OCI-LY3 (cell line): ENCODE data around the gene SP1.

ENCODE experiments used
- H2AFZ ChIP-seq: fragments of 200-600, 300-600 bp; shearing (Covaris generic); 2 replicates; pipeline ENCODE4 v1.6.0; 2014; ENCODE audit warnings: antibody characterized with exemption, low read depth, low read length
- H3K27ac ChIP-seq: fragments of 200-600, 300-600 bp; sonication (generic); 2 replicates; pipeline ENCODE4 v1.5.1; 2014; ENCODE audit warnings: mild to moderate bottlenecking, low read length, moderate library complexity, mixed read lengths
- H3K27me3 ChIP-seq: fragments of 200-600, 300-600 bp; sonication (generic); 2 replicates; pipeline ENCODE4 v1.6.1; 2014; ENCODE audit warnings: low read depth, low read length, mixed read lengths
- H3K36me3 ChIP-seq: fragments of 200-600, 300-600 bp; sonication (generic); replicated peaks from 2 replicates; pipeline ENCODE3; 2014; ENCODE audit warnings: low read depth, low read length, mixed read lengths
- H3K4me1 ChIP-seq: fragments of 300-600, 200-600 bp; sonication (generic); 2 replicates; pipeline ENCODE4 v1.6.1; 2014; ENCODE audit warnings: low read length, mixed read lengths
- H3K4me2 ChIP-seq: fragments of 200-600, 300-600 bp; sonication (generic); 2 replicates; pipeline ENCODE4 v1.6.1; 2014; ENCODE audit warnings: low read length, mixed read lengths
- H3K4me3 ChIP-seq: fragments of 300-600, 200-600 bp; sonication (generic); 2 replicates; pipeline ENCODE4 v1.5.1; 2014; ENCODE audit warnings: antibody characterized with exemption, mild to moderate bottlenecking, low read length, moderate library complexity
- H3K79me2 ChIP-seq: fragments of 300-600, 200-600 bp; shearing (Covaris generic); 2 replicates; pipeline ENCODE4 v1.6.1; 2014; ENCODE audit warnings: mild to moderate bottlenecking, low read length, mixed read lengths
- H3K9ac ChIP-seq: fragments of 300-600, 200-600 bp; shearing (Covaris generic); 2 replicates; pipeline ENCODE4 v1.6.0; 2014; ENCODE audit warnings: mild to moderate bottlenecking, low read length, moderate library complexity
- H3K9me3 ChIP-seq: fragments of 200-600, 300-600 bp; shearing (Covaris generic); 2 replicates; pipeline ENCODE4 v1.6.1; 2014; ENCODE audit warnings: low read length, mixed read lengths; ENCODE audit not compliant: insufficient read depth
- H4K20me1 ChIP-seq: fragments of 200-600, 300-600 bp; sonication (generic); 2 replicates; pipeline ENCODE4 v1.6.1; 2016; ENCODE audit warnings: low read length, mixed read lengths; ENCODE audit not compliant: insufficient read depth
- CTCF ChIP-seq: fragments of 200-600, 300-600 bp; sonication (generic); IDR thresholded peaks from 2 replicates; pipeline ENCODE4 v1.5.1; 2014; ENCODE audit warnings: antibody characterized with exemption, low read length, low read depth
- EZH2phosphoT487 ChIP-seq: fragments of 200-600 bp; shearing (Covaris generic); IDR thresholded peaks from 2 replicates; pipeline ENCODE4 v1.6.1; 2018; ENCODE audit warnings: antibody characterized with exemption, mixed run types, low read depth

The SP1 gene

DNA sequence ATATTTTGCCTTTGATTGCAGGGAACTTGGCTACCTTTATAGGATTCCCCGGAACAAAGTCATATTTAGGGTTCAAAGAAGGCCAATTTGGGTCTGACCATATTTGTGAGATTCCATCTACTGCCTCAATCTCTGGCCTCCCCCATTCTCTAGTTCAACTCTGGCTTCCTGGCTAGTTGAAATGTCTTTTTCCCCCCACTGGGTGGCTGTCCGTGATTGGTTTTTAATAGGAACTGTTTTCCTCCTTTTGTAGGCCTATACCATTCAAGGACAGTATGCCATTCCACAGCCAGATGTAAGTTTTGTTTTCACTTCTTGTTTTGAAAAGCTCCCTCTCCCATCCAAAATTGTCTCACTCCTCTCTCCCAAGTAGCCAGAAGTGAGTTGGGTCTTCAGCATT lies 85.7 kb downstream of the SP1 start:
- Histone ChIP-seq H3K27ac (no peak overlapping the region), H3K4me3 (no peak overlapping the region), H3K27me3 (no peaks in the 10 kb centered on the region), H2AFZ (no peak overlapping the region), H3K79me2 (peaks cover 70% of the 10 kb centered on the region), H3K4me2 (no peak overlapping the region), H3K4me1 (no peaks in the 10 kb centered on the region), H3K36me3 (peaks cover 87% of the 10 kb centered on the region), H3K9me3 (no peaks in the 10 kb centered on the region), H3K9ac (no peak overlapping the region), H4K20me1 (peaks cover 57% of the 10 kb centered on the region)
- TF ChIP-seq CTCF (no peak), EZH2phosphoT487 (no peak)
